Measurements from ENCODE around the gene OXT. TPM values are rescaled to one million over a fixed set of nuclear protein-coding genes. Genes with fewer than 3 reads are reported as not detected.

Gene OXT
- total and polyA plus RNA-seq, 2 of the 8 experiments (the other 6 are each of a cell fraction or from before 2014, with no cell fraction given), result not detected

DNA sequence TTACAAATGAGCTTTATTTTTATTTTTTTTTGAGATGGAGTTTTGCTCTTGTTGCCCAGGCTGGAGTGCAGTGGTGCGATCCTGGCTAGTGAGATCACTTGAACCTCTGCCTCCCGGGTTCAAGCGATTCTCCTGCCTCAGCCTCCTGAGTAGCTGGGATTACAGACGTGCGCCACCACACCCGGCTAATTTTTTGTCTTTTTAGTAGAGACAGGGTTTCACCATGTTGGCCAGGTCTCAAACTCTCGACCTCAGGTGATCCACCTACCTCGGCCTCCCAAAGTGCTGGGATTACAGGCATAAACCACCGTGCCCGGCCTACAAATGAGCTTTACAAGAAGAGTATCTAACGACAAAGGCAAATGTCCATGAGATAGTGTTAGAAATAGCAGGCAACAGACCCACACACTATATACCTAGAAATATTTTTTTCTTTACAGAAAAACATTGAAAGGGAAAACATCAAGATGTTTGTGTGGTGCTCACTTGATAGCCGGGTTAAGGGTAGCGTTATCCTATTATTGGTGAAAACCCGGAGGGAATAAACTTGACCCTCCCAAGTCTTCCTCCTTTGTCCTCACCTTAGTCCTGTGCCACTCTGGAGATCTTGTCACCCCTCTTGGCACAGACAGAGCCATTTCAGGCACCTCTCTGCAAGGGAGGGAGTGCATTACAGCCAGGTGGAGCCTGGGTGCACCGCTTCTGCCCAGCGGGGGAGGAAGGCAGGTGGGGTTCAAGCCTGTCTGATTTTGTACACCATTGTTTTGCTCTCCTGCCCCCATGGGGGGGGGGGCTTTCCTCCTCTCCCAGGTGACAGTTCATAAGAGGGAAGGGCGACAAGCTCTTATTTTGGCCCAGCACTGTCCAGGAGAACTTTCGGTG, 34.1 kb downstream of the OXT start:
- Histone ChIP-seq H3K14ac (ENCODE audit: insufficient read length) (no peak overlapping the region), H4K8ac (ENCODE audit: extremely low read depth, insufficient read depth, low read length) (no peak overlapping the region), H3K4me3 (ENCODE audit: extremely low read depth in 1 of 4, insufficient read depth in 2 of 4, low read depth in 3 of 4, low read length in 4 of 4) (no peak overlapping the region; a peak in 1 of 8 replicates), H3K23me2 (ENCODE audit: low read depth, low read length) (no peaks in the 10 kb centered on the region), H3K79me1 (ENCODE audit: low read depth, low read length) (no peaks in the 10 kb centered on the region), H4K91ac (replicated peaks; ENCODE audit: insufficient read length, low read length) (no peak overlapping the region), H2BK20ac (ENCODE audit: low read length) (no peak overlapping the region), H3K4me1 (replicated peaks in 1 of 4; ENCODE audit: control insufficient read depth in 3 of 4, insufficient read depth in 4 of 4, low read length in 3 of 4) (peaks cover 0 to 9% (median under 1%) of the 10 kb centered on the region in 4 experiments; a peak in 3 of 7 replicates), H3K79me2 (ENCODE audit: control insufficient read depth in 1 of 2, insufficient read depth in 2 of 2, low read length in 2 of 2) (no peaks in the 10 kb centered on the region), H2BK12ac (ENCODE audit: low read depth, low read length) (no peak overlapping the region), H3K56ac (replicated peaks; ENCODE audit: insufficient read length, low read depth, low read length) (no peak overlapping the region), H2AFZ (ENCODE audit: low read length) (no peak overlapping the region), H3K27ac (ENCODE audit: low read depth, low read length) (no peak overlapping the region), H3K9me3 (ENCODE audit: insufficient read depth in 2 of 2, low read depth in 1 of 2, low read length in 1 of 2) (no peaks in the 10 kb centered on the region), H2BK15ac (ENCODE audit: low read length) (no peak overlapping the region), H3K27me3 (replicated peaks in 1 of 4; ENCODE audit: control insufficient read depth in 3 of 4, extremely low read depth in 1 of 4, insufficient read depth in 3 of 4, low read length in 3 of 4) (no peaks in the 10 kb centered on the region), H4K20me1 (replicated peaks in 1 of 2; ENCODE audit: control insufficient read depth in 1 of 2, insufficient read depth in 2 of 2, low read length in 2 of 2) (no peaks in the 10 kb centered on the region), H3K4me2 (ENCODE audit: insufficient read depth in 1 of 2, low read depth in 2 of 2, low read length in 2 of 2) (no peak overlapping the region), H3K23ac (ENCODE audit: insufficient read length) (no peak overlapping the region), H3K36me3 (ENCODE audit: control insufficient read depth in 2 of 4, insufficient read depth in 4 of 4, low read length in 3 of 4) (no peaks in the 10 kb centered on the region), H3K9ac (replicated peaks in 1 of 4; ENCODE audit: extremely low read depth in 1 of 4, low read depth in 3 of 4, low read length in 3 of 4) (no peak overlapping the region), H2BK120ac (replicated peaks; ENCODE audit: low read depth, low read length) (no peak overlapping the region), H2AK5ac (ENCODE audit: low read depth, low read length) (no peak overlapping the region), H3K18ac (ENCODE audit: extremely low read depth, low read length) (no peak overlapping the region), H3K4ac (replicated peaks; ENCODE audit: insufficient read length, low read depth, low read length) (no peak overlapping the region), H2BK5ac (ENCODE audit: low read depth, low read length) (no peak overlapping the region), H4K5ac (ENCODE audit: insufficient read length, low read depth, low read length) (no peak overlapping the region)
- CTCF ChIA-PET (ENCODE audit: partially characterized antibody), result interaction anchor here (0.6 to 5.0 kb wide), 14 partner anchors 10 to 240 kb away, joined by 3 to 60 read pairs (median 4); partner anchors contain the start of genes FASTKD5 and UBOX5
- POLR2A ChIA-PET (ENCODE audit: partially characterized antibody), result interaction anchor here (1.0 to 1.2 kb wide), 2 partner anchors 12 to 13 kb away, joined by 3 read pairs; no protein-coding TSS in a partner anchor
- FAIRE-seq (no peak), DNase-seq (ENCODE audit: low read depth in 1 of 2, low spot score in 2 of 2) (no peak)
- WGBS, 2 experiments (ENCODE audit: extremely low coverage in 1 of 2, insufficient coverage in 1 of 2, insufficient read length in 1 of 2, insufficient replicate concordance in 2 of 2, low coverage in 1 of 2, low lambda C conversion rate in 2 of 2, missing lambda C conversion rate in 1 of 2), result 97% methylated on average over 17 of the region's 18 CpGs; no CpG with 5 or more reads in 1 of the 2 experiments
- TF ChIP-seq SAP30 (IDR thresholded peaks at IDR 0.05; ENCODE audit: insufficient read depth, insufficient replicate concordance, low read length), result no peak
- no peak for TF ChIP-seq CBX5 (IDR thresholded peaks at IDR 0.05; ENCODE audit: low read depth, low read length)
- no peak for TF ChIP-seq JUND (IDR thresholded peaks at IDR 0.05; ENCODE audit: low read length)
- TF ChIP-seq GABPA (IDR thresholded peaks at IDR 0.05; ENCODE audit: borderline replicate concordance, insufficient read depth, low read length), result no peak
- no peak for TF ChIP-seq POLR2AphosphoS5 (IDR thresholded peaks at IDR 0.05; ENCODE audit: low read depth, low read length)
- TF ChIP-seq TCF12 (IDR thresholded peaks at IDR 0.05; ENCODE audit: low read depth, low read length), result no peak
- TF ChIP-seq JUN (IDR thresholded peaks at IDR 0.05; ENCODE audit: low read depth, low read length), result no peak
- no peak for TF ChIP-seq KDM1A (IDR thresholded peaks at IDR 0.05; ENCODE audit: borderline replicate concordance, low read length)
- no peak for TF ChIP-seq RXRA (IDR thresholded peaks at IDR 0.05; ENCODE audit: insufficient read depth, low read depth, low read length)

Measured in H1 (cell line).